ENCODE results near the gene KCNQ5.

The KCNQ5 gene

DNA sequence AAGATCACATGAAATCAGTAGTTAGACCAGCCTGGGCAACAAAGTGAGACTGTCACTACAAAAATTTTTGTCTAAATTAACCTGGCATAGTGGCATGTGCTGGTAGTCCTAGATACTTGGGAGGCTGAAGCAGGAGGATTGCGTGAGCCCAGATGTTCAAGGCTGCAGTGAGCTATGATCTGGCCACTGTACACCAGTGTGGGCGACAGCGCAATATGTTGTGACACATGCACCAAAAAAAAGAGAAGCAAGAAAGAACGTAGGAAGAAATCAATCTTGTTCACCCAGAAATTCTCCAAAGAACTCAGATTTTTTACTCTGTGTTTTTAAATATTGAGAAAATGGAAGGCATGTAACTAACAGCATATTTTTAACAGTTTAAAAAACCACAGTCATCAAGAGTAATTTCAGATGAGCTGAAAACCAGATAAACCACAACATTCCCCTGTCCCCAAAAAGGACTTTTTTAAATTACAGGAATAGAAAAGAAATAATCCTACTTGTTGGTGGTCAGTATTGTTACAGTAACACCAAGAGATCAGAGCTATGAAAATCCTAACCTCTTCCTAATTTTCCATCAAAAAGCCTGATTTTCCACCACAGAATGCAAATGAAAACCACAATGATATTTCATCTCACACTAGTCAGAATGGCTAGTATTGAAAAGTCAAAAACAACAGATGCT, 363.3 kb downstream of the KCNQ5 start:
- peak in 3 of 58 donors; percentile 13 to 26 (median 19) for DNase-seq

DNA sequence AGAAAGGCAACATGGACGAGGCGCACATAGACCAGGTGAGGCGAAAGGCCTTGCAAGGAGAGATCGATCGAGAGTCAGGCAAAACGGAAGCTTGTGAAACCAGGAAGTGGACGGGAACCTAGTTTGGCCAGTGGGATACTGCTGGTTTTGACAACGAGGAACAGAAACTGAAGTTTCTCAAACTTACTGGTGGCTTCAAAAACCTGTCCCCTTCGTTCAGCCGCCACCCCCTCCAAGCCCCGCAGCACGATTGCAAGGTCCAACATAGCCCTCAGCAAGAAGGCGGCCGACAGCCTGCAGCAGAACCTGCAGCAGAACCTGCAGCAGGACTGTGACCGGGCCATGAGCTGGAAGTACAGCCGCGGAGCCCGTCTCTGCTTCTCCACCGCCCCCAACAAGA, 365.4 kb downstream of the KCNQ5 start:
- DNase-seq, result peak in 3 of 58 donors; percentile 5 to 12 (median 9)

DNA sequence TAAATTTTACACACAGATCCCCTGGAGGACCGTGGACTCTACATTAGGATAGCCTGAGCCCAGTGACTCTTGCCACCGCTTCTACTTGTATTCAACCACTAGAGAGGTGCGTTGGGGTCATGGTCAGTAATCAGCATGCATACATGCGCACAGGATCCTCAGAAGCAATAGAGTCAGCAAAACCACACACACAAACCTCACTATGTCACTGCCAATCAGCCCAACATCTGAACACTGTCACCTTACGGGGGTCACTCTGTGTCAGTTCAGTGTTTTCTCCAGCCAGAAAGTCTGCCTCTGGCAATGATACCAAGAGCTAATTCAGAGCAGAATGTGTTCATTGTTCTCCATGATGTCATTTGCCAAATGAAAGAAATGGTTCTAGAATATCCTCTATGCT, 378.1 kb downstream of the KCNQ5 start:
- DNase-seq, result peak in 13 of 58 donors; percentile 3 to 77 (median 24)

DNA sequence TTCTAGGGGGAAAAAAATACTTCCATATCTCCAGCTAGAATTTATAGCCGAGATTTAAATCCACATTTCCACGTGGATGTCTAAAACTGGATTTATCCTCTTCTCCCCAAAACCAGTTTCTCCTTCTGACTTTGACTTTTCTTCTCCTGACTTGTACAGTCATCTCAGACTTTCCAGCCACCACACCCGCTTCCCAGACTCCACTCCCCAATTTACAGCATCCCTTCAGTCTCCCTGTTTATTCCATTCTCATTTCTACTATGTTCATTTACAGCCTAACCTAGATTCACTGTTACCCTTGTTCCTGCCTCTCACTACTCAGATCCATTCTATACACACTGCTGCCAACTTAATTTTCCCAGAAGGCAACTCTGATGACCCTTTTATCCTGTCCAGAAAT, 378.6 kb downstream of the KCNQ5 start:
- no peak for DNase-seq

DNA sequence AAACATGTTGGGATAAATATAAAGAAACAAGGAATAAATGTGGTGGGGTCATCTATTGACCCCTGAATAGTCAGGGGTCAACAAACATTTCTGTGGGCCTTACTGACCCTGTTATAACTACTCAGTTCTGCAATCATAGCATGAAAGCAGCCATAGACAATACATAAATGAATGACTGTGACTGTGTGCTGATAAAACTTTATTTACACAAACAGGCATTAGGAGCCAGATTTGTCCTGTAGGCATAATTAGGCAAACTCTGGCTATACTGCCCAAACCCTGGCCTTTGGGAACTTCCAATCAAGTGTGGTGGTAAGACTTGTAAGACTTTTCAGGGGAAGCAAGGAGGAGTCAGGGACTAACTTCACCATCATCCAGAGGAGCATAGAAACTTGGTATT, 380.7 kb downstream of the KCNQ5 start:
- DNase-seq, result no peak

DNA sequence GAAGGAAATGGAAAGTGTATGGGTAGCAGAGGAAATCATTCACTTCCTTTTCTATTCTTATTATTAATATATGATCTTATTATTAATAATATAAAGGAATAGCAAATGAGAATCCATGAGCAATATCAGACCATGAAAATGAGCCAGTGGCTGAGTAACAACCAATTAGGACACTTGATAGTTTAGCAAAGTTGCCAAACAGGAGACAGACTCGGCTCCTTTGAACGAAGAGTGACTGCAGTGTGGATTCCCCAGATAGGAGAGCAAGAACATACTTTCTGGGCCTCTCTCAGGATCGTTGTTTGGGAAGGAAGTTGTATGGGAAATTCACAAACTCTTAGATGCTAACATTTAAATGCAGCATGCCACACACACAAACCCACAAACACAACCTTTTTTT, 381.4 kb downstream of the KCNQ5 start:
- DNase-seq, result no peak

DNA sequence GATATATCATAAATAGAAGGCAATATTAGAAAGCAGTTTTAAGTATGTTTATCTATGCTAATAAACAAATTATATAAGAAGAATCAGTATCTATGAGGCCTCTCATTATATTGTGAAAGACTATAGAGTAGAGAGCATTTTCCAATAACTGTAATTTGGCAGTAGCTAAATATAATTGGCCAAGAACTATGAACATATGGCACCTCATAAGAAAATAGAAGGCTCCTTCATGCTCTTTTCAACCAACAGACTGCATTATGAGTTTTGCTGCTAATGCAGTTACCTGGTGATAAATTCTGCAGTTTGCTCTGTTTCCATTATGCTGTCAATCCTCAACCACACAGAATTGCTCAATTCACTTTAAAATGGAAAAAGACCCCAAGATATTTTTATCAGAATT, 382.4 kb downstream of the KCNQ5 start:
- DNase-seq, result no peak

DNA sequence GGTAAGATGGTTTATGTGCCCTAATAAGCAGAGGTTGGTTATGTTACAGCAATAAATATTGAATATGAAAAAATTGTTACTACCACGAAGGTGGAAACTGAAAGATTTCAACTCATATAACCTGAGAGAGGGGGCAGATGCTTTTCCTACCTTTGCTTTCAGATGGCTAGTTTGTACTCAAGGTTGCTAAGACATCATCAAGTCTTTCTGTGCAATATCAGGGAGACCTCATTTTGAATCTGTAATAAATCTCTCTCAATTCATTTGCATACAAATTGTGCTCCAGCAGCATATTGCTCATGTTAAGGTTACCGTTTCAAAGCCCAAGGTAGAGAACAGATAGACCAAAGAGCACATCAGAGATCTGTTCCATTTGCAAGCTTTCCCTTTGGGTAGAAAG, 383.0 kb downstream of the KCNQ5 start:
- no peak for DNase-seq

DNA sequence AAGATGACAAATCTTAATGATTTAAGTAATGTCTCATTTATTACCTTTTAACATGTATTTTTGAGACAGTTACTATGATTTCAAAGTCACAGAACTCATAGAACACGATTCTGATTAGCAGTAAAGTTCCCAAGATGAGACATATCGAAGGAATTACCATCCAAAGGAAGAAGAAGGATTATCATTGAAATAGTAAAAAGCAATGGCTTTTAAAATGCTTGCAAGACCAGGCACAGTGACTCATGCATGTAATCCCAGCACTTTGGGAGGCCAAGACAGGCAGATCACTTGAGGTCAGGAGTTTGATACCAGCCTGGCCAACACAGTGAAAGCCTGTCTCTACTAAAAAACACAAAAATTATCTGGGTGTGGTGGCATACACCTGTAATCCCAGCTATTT, 384.3 kb downstream of the KCNQ5 start:
- DNase-seq, result no peak

DNA sequence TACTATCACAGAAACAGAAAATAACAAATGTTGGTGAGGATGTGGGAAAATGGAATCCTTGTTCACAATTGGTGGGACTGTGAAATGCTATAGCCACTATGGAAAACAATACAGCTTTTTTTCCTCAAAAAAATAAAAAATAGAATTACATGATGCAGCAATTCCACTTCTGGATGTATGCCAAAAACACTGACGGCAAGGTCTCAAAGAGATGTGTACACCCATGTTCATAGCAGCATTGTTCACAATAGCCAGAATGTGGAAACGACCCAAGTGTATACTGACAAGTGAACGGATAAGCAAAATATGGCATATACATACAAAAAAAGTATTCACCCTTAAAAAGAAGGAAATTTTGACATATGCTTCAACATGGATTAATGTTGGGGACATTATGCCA, 390.1 kb downstream of the KCNQ5 start:
- no peak for DNase-seq

DNA sequence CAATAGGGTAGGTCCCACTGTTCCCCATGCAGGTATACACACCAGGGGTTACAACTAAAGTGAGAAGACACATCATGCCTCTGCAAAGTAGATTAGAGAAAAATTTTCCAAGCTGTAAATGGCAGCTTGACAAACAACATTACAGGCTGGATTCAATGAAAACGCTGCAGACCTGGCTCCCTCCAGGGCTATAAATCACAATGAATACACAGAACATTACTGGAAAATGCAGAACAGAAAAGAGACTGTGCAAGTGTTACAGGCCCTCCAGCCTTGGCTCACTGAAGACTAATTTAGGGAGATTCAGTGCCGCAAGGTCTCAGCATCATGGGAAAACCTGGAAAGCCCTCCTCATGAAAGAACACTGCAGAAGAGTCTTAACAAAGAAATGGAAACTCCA, 395.6 kb downstream of the KCNQ5 start:
- DNase-seq, result no peak

DNA sequence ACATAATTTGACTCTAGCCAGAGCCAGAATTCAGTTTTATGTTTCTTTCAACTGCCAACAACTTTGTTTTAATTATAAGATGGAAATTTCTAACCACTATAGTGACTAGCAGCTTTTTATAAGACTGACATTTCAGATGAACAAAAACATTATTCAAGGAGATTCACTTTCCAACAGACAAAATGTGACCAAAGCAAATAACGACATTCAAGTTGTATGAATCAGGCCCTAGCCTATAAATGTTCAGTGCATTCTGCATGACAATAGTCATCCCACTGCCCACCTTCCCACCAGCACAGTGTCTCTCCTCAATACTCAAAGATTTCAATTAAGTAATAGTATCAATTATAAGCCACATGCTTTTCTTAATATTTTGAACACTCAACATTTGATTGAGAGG, 402.7 kb downstream of the KCNQ5 start:
- no peak for DNase-seq

DNA sequence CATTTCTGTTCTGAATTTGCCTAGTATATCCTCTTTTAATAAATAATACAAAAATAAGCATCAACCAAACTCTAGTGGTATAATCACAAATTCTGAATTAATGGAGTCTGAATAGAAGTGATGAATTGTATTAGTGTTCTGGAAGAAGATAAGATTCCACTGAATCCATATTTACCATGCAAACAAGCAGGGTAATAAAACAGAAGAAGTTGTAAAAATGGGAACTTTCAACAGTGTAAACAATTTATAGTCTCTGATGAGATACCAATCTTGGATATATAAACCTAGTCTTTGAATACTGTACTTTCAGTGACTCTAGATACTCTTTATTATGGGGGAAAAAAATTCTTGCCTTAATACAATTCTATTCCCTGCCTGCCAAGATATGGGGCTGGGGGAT, 405.8 kb downstream of the KCNQ5 start:
- no peak for DNase-seq

DNA sequence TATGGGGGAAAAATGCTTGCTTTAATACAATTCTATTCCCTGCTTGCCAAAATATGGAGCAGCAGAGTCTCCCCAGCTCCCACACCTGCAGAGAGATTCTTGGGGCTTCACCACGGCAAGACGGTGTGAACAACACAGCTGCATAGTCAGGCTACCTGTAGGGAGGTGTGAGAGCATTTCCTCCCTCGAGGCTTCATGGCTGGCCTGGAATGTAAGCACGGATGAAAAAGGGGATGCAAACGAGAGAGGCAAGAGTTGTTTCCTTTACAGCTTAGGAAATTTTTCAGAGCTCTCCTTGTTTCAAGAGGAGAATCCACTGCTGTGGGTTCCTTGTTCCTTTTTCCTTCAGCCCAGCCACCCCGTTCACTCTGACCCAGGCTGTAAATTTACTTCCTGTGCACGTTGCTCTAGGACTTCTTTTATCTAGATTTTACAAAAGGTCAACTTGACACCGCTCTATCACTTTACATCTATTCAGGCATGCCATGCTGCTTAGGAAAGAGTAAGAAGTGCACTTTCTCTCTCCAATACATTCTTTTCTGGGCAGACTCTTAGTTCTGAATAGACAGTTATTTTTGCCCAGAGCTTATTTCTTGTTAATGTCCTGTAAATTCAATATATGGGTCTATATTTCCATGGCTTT, 406.4 kb downstream of the KCNQ5 start:
- DNase-seq, result no peak

DNA sequence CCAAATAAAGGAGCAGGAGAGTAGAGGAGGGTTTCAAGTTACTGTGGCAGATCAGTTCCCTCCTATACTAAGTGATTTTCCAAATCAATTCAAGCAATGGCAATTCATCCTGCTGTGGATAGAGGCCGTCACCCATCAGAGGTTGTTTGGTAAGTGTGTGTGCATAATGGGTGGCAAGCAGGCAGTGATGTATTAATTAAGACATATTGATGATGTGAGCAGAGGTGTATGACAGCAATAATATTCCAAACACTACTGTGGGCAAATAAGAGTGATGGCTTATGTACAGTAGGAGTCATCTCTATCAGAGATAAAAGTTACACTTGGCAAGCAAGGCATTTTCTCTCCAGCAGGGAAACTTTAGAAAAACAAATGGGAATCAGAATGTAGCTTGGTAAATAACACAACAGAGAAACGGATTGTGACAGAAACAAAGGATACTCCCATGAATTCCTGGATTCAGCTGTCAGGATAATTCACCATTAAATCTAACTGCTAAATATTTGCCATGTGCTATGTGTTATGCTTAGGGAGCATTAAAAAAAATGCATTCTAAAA, 407.1 kb downstream of the KCNQ5 start:
- DNase-seq, result no peak

DNA sequence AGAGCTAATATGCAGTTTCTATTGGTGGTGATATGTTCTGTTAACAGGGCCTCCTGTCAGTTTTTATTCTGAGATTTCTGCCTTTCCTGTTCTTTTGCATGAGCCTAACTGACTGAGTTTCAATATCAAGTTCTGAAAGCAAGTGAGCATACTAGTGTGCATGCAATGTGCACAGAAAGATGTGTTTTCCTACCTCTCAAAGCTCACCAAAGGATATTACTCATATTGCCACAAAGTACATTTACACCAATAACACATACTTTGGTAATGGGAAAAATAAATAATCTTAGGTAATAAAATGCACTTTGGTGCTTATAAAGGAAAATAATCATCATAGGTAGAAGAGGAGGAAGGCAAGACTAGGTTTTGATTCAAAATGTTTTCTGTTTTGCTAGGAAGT, 408.4 kb downstream of the KCNQ5 start:
- no peak for DNase-seq

DNA sequence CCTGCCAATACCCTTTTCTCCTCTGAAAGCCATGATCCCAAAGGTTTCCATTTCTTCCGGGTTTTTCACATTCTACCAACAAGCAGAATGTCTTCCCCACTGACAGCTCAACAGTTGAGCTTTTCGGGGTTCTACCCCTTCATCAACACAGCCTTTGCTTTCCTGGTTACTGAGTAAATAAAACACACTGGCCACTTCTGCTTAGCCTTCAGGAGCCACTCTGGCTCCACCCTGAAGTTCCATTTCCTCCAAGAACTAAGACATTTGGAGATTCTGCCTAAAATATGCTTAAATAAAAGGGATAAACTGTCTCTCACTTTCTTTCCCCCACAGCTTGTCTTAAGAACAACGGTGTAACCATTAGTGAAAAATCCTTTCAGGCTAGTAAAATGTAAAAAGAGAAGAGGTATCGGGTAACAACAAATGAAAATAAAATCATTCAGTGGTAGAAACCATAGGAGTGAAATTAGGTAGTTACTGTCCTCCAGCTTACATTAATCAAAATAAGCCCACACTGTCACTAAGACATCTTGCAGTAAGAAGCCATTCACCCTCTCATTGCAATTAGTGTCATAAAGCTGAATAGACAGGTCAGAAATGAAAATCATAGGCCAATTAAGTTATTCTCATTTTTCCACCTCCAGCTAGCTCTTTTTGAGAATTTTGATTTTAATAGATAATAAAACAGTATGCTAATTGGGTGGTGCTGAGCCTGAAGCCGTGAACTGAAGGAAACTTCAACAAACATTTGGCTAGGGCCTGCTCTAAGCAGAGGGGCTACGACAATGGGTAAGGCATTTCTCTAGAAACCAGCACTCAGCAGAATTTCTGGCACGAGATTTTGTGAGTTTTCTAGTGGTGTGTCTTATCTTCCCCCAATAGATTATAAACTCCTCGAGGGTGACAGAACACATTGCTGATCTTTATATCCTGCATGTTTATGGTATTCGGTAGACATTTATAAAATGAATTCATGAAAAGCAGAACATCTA, 409.2 kb downstream of the KCNQ5 start:
- no peak for DNase-seq

DNA sequence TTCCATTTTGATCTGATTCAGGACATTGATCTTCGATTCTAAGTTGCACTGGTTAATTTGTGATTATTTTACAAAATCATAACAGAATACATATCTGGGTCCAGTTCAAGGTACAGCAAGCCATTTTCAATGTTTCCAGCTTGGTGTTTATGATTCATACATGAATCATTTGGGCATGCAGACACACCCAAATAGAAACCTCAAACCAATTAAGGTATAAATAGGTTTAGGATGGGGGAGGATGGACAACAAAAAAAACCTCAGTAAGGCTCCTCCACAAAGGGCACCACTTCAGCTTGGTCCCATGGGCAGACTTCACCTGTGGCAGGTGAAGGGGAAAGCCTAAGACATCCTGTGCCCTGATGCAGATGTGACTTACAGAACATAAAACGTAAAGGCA, 410.7 kb downstream of the KCNQ5 start:
- no peak for DNase-seq

DNA sequence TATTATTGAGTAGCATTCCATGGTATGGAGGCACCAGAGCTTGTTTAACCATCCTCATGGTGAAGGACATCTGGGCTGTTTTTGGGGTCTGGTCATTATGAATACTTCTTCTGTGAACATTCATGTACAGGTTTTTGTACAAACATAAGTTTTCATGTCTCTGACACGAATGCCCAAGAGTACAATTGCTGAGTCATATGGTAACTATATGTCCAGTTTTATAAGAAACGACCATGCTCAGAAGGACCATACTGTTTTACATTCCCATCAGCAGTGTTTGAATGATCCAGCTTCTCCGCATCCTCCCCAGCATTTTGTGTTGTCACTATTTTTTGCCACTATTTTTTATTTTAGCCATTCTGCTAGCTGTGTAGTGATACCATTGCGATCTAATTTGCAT, 414.8 kb downstream of the KCNQ5 start:
- DNase-seq, result no peak

DNA sequence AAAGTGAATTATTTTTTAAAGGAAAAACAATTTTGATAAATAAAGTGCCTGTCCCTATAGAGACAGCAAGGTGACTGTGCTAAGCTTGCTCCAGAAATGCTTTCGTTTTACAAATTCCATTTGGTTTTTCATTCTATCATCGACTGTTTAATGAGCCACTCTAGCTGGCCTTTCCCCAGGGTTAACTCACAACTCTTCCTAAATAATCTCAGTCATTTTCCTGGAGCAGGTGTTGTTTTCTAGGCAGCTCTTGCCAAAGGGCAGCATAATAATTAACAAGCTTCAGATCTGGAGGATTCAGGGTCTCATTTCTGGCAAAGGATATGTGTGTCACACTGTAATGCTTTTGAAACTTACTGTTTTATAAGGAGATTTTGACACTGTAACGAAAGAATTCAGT, 419.2 kb downstream of the KCNQ5 start:
- no peak for DNase-seq

DNA sequence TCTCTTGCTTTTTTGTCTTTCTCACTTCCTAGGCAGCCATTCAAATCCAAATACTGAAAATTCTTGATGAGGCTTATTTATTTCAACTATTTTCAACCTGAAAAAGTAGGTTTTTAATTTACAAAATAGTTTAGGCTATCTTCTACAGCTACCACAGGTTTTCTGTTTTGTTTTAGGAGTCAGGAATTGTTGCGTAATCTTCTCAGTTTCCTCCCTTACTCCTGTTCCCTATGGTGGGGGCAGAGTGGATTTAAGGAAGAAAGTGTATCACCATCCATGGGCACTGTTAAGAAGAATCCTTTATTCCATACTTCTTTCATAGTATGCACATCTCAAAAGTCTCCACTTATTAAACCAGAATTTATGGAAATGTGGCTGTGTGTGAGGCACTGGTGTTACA, 421.0 kb downstream of the KCNQ5 start:
- DNase-seq, result no peak

DNA sequence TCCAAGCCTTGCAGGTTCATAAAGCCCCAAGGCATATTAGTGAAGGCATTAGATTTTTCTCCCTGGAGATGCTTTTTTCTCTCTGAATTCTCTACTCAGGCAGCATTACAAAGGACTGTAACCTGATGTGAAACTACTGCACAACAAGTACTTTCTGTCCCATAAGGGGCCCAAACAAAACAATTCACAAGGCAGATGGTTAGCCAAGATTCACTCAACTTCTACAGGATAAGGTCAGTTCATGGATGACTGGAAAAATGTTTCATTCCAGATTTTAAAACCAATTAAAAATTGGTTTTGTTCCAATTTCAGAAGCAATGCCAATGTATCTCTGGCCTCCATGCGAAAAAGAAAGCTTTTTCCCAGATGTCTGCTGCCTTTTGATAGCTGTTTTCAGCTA, 421.6 kb downstream of the KCNQ5 start:
- DNase-seq, result no peak

Data from anterior cingulate cortex (tissue), 58 donors.